Aorta (tissue), 5 donors: Measurements from ENCODE around the gene TBC1D9. TPM values are rescaled to one million over a fixed set of nuclear protein-coding genes. Genes with fewer than 3 reads are reported as not detected.

Source experiments
- ATAC-seq: fragments of 200-7000 bp; cut with Tn5 transposase; one replicate; pipeline ENCODE4 v1.9.1; 2022; ENCODE audit warnings: moderate library complexity; ENCODE audit not compliant: low FRiP score
- DNase-seq, 2 donors: peaks; one replicate each; pipeline ENCODE4 v3.0.0-alpha.2; 2020
- H3K27ac ChIP-seq, 2 donors: one replicate each; pipeline ENCODE4 v1.5.1; 2013; ENCODE audit warnings: low read length in 2 of 2, mild to moderate bottlenecking in 2 of 2, moderate library complexity in 2 of 2, control low read depth in 1 of 2, inconsistent platforms in 1 of 2, low read depth in 1 of 2
- H3K27me3 ChIP-seq, 2 donors: one replicate each; pipeline ENCODE4 v1.6.1; 2013; ENCODE audit warnings: control low read depth in 1 of 2, low read length in 1 of 2, mild to moderate bottlenecking in 1 of 2, moderate library complexity in 1 of 2; ENCODE audit not compliant: insufficient read depth in 2 of 2, control insufficient read depth in 1 of 2
- H3K36me3 ChIP-seq, 2 donors: one replicate each; pipeline ENCODE4 v1.6.1; 2013; ENCODE audit warnings: control low read depth in 1 of 2, low read length in 1 of 2, mild to moderate bottlenecking in 1 of 2; ENCODE audit not compliant: insufficient read depth in 2 of 2, control insufficient read depth in 1 of 2
- H3K4me1 ChIP-seq, 2 donors: one replicate each; pipeline ENCODE4 v1.6.1; 2013; ENCODE audit warnings: low read length in 2 of 2, control low read depth in 1 of 2, mild to moderate bottlenecking in 1 of 2, moderate library complexity in 1 of 2; ENCODE audit not compliant: insufficient read depth in 2 of 2, control insufficient read depth in 1 of 2
- H3K4me3 ChIP-seq, 2 donors: one replicate each; pipeline ENCODE4 v1.5.1; 2013; ENCODE audit warnings: low read length in 2 of 2, control low read depth in 1 of 2, mild to moderate bottlenecking in 1 of 2
- H3K9me3 ChIP-seq: one replicate; pipeline ENCODE4 v1.6.1; 2013; ENCODE audit warnings: mild to moderate bottlenecking, low read length; ENCODE audit not compliant: control insufficient read depth
- WGBS, 2 donors: extraction: QIAGEN DNeasy Blood & Tissue Kit; methylation state at CpG; one replicate each; pipeline ENCODE4 v1.1.7; 2013; 5-methylcytosine and 5-hydroxymethylcytosine counted together
- intact Hi-C, 2 donors: fragments of 100-400 bp; cut with DNase I; formaldehyde crosslinking; loops; one replicate each; pipeline versions ENCODE4 v1.14.2 to v1.15.0; 2022
- polyA plus RNA-seq, 2 donors: library from polyadenylated mRNA; stranded (reverse); fragments of 200-250 nt; gene quantifications; one replicate each; pipeline ENCODE4 v1.2.3, GENCODE V29; 2013
- total RNA-seq, 2 donors: library from RNA; stranded (reverse); fragmentation: NEBNext Ultra II Directional; extraction: Animal tissue kit (Norgen Biotek cat#: 25700); gene quantifications; one replicate each; pipeline ENCODE4 v1.2.1, GENCODE V29; 2021
- donor health status: healthy with polysubstance abuse.
- donor health status: Bipolar disorder and iron deficiency.
- donor health status: DM: no; HTN: no; CAD: no.
- donor health status: DM: no; HTN: no; CAD: no.
- donor health status: DM: yes; HTN: yes; CAD: no.

Gene TBC1D9
- total and polyA plus RNA-seq, 4 donors: 4.7 to 28.8 (median 13.5) TPM

GRCh38 chr4:140607852-140608251, 148.3 kb downstream of the TBC1D9 start:
- H3K36me3 ChIP-seq: no peaks in the 10 kb centered on the region
- H3K4me1 ChIP-seq: no peaks in the 10 kb centered on the region
- no peak overlapping the region for H3K27ac ChIP-seq
- H3K9me3 ChIP-seq: no peaks in the 10 kb centered on the region
- no peaks in the 10 kb centered on the region for H3K27me3 ChIP-seq
- intact Hi-C loops: loop anchor here (5.0 to 10.0 kb wide), 2 partner anchors 243 to 246 kb away; no protein-coding TSS in a partner anchor
- no peak overlapping the region for H3K4me3 ChIP-seq
- ATAC-seq: no peak
- 87 to 88% methylated on average over 4 of the region's 4 CpGs for WGBS, 2 donors
- no peak for DNase-seq

GRCh38 chr4:140604544-140604943, 151.6 kb downstream of the TBC1D9 start:
- ATAC-seq (no peak), DNase-seq (no peak)
- H3K36me3 ChIP-seq: no peaks in the 10 kb centered on the region
- H3K4me1 ChIP-seq: no peaks in the 10 kb centered on the region
- no peak overlapping the region for H3K27ac ChIP-seq
- H3K4me3 ChIP-seq: no peak overlapping the region
- 90 to 91% methylated on average over 4 of the region's 4 CpGs for WGBS, 2 donors
- no peaks in the 10 kb centered on the region for H3K9me3 ChIP-seq
- no peaks in the 10 kb centered on the region for H3K27me3 ChIP-seq
- intact Hi-C loops: loop anchor here in 1 of 2 donors (10.0 kb wide), 1 partner anchor 240 kb away; no protein-coding TSS in a partner anchor

GRCh38 chr4:140603286-140603685, 152.9 kb downstream of the TBC1D9 start:
- intact Hi-C loops: loop anchor here in 1 of 2 donors (10.0 kb wide), 1 partner anchor 238 kb away; no protein-coding TSS in a partner anchor
- DNase-seq (no peak), ATAC-seq (no peak)
- H3K27me3 ChIP-seq: no peaks in the 10 kb centered on the region
- no peaks in the 10 kb centered on the region for H3K9me3 ChIP-seq
- 47 to 50% methylated on average over 2 of the region's 2 CpGs for WGBS, 2 donors
- no peak overlapping the region for H3K27ac ChIP-seq
- H3K4me3 ChIP-seq: no peak overlapping the region
- no peaks in the 10 kb centered on the region for H3K4me1 ChIP-seq
- H3K36me3 ChIP-seq: no peaks in the 10 kb centered on the region

GRCh38 chr4:140602714-140603113, 153.5 kb downstream of the TBC1D9 start:
- no peak for ATAC-seq
- no peaks in the 10 kb centered on the region for H3K27me3 ChIP-seq
- H3K9me3 ChIP-seq: no peaks in the 10 kb centered on the region
- 76 to 79% methylated on average over 2 of the region's 2 CpGs for WGBS, 2 donors
- no peak overlapping the region for H3K4me3 ChIP-seq
- DNase-seq: no peak
- intact Hi-C loops: loop anchor here in 1 of 2 donors (10.0 kb wide), 1 partner anchor 238 kb away; no protein-coding TSS in a partner anchor
- H3K4me1 ChIP-seq: no peaks in the 10 kb centered on the region
- H3K27ac ChIP-seq: no peak overlapping the region
- no peaks in the 10 kb centered on the region for H3K36me3 ChIP-seq

- H3K27me3 ChIP-seq: no peaks in the 10 kb centered on the region
- H3K27ac ChIP-seq: no peak overlapping the region
- intact Hi-C loops: loop anchor here in 1 of 2 donors (10.0 kb wide), 1 partner anchor 236 kb away; no protein-coding TSS in a partner anchor
- H3K4me3 ChIP-seq: no peak overlapping the region
- 84 to 86% methylated on average over 8 of the region's 8 CpGs for WGBS, 2 donors
- H3K36me3 ChIP-seq: no peaks in the 10 kb centered on the region
- H3K9me3 ChIP-seq: no peaks in the 10 kb centered on the region
- DNase-seq (no peak), ATAC-seq (no peak)
- H3K4me1 ChIP-seq: no peaks in the 10 kb centered on the region
These were observed 155.8 kb downstream of the TBC1D9 start for GRCh38 chr4:140600408-140600807.

- H3K27ac ChIP-seq: no peak overlapping the region
- no peaks in the 10 kb centered on the region for H3K4me1 ChIP-seq
- no peak overlapping the region for H3K4me3 ChIP-seq
- 44 to 55% methylated on average over 1 of the region's 1 CpG for WGBS, 2 donors
- DNase-seq (no peak), ATAC-seq (no peak)
- H3K27me3 ChIP-seq: no peaks in the 10 kb centered on the region
- no peaks in the 10 kb centered on the region for H3K9me3 ChIP-seq
- no peaks in the 10 kb centered on the region for H3K36me3 ChIP-seq
- intact Hi-C loops: no loop called here
These were observed 161.1 kb downstream of the TBC1D9 start for GRCh38 chr4:140595065-140595464.

GRCh38 chr4:140584439-140584838, 171.7 kb downstream of the TBC1D9 start:
- Histone ChIP-seq H3K4me1 (no peaks in the 10 kb centered on the region), H3K27me3 (no peaks in the 10 kb centered on the region), H3K9me3 (peaks cover 1% of the 10 kb centered on the region), H3K36me3 (no peaks in the 10 kb centered on the region), H3K4me3 (no peak overlapping the region), H3K27ac (no peak overlapping the region)
- DNase-seq (no peak), ATAC-seq (no peak)
- 63 to 66% methylated on average over 1 of the region's 1 CpG for WGBS, 2 donors
- intact Hi-C loops: no loop called here

GRCh38 chr4:140581078-140581477, 175.1 kb downstream of the TBC1D9 start:
- ATAC-seq: no peak
- intact Hi-C loops: no loop called here
- Histone ChIP-seq H3K4me3 (no peak overlapping the region), H3K9me3 (no peaks in the 10 kb centered on the region), H3K4me1 (no peaks in the 10 kb centered on the region), H3K36me3 (no peaks in the 10 kb centered on the region), H3K27me3 (no peaks in the 10 kb centered on the region), H3K27ac (no peak overlapping the region)
- DNase-seq: no peak
- 34 to 45% methylated on average over 3 of the region's 3 CpGs for WGBS, 2 donors

GRCh38 chr4:140579278-140579677, 176.9 kb downstream of the TBC1D9 start:
- ATAC-seq (no peak), DNase-seq (no peak)
- no peaks in the 10 kb centered on the region for H3K4me1 ChIP-seq
- intact Hi-C loops: no loop called here
- WGBS, 2 donors: 9% methylated on average over 27 of the region's 27 CpGs
- H3K9me3 ChIP-seq: no peaks in the 10 kb centered on the region
- no peaks in the 10 kb centered on the region for H3K27me3 ChIP-seq
- no peak overlapping the region for H3K4me3 ChIP-seq
- H3K27ac ChIP-seq: no peak overlapping the region
- H3K36me3 ChIP-seq: no peaks in the 10 kb centered on the region
